Gastroesophageal sphincter (tissue), 3 donors: ENCODE measurements around the gene MEGF11.

ENCODE experiments used
- CTCF ChIP-seq, 4 experiments: fragments of 200-600 bp in 2 of 4; fragments of 450-650 bp in 2 of 4; sonication (generic) in 1 of 4; IDR thresholded peaks; one replicate each; pipeline ENCODE4 v1.5.1; 2017 to 2019; ENCODE audit warnings: antibody characterized with exemption in 4 of 4, mild to moderate bottlenecking in 2 of 4, moderate library complexity in 2 of 4
- EP300 ChIP-seq: sonication (generic); formaldehyde crosslinking; IDR thresholded peaks from one replicate; pipeline ENCODE4 v1.6.1; 2017; ENCODE audit warnings: antibody characterized with exemption, mild to moderate bottlenecking
- POLR2A ChIP-seq, 2 donors: fragments of 450-650 bp; IDR thresholded peaks; one replicate each; pipeline ENCODE4 v1.6.1; 2017; ENCODE audit warnings: antibody characterized with exemption in 2 of 2, mild to moderate bottlenecking in 2 of 2, moderate library complexity in 1 of 2

DNA sequence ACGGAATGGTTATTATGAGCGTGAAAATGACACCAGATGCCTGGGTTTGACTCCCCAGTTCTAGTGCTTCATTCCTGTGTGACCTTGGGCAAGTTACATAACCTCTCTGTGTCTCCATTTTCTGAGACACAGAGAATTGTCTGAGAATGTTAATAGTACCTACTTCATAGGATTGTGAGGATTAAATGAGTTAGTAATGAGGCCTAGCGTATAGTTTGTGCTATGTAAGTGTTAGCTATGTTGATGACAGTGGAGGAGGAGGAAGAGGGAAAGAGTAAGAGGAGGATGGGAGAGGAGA lies 150.3 kb downstream of the MEGF11 start:
- TF ChIP-seq POLR2A (IDR thresholded peaks at IDR 0.05), result no peak
- no peak for TF ChIP-seq CTCF (IDR thresholded peaks at IDR 0.05)
- no peak for TF ChIP-seq EP300
